WERI-Rb-1 (cell line): ENCODE data around the gene RHBDL1.

Source experiments
- DNase-seq: peaks from one replicate; pipeline ENCODE4 v3.0.0-alpha.2; 2020
- H3K27ac ChIP-seq: fragments of 250-450 bp; sonication (Bioruptor Pico); 2 replicates; pipeline ENCODE4 v1.5.1; 2020; ENCODE audit warnings: mild to moderate bottlenecking, moderate library complexity
- H3K27me3 ChIP-seq: fragments of 250-450 bp; sonication (Bioruptor Pico); 2 replicates; pipeline ENCODE4 v1.5.1; 2021; ENCODE audit warnings: mild to moderate bottlenecking, low read depth, moderate library complexity; ENCODE audit not compliant: insufficient read depth, severe bottlenecking
- H3K36me3 ChIP-seq: fragments of 250-450 bp; sonication (Bioruptor Pico); 2 replicates; pipeline ENCODE4 v1.5.1; 2020; ENCODE audit warnings: mild to moderate bottlenecking, moderate library complexity
- H3K4me3 ChIP-seq: 2 replicates; pipeline ENCODE4 v1.5.1; 2011; ENCODE audit warnings: low read depth, mild to moderate bottlenecking, control low read depth, low read length
- H3K9me3 ChIP-seq: fragments of 250-450 bp; sonication (Bioruptor Pico); 2 replicates; pipeline ENCODE4 v1.5.1; 2021; ENCODE audit warnings: mild to moderate bottlenecking, moderate library complexity; ENCODE audit not compliant: severe bottlenecking
- TF ChIP-seq, protein P1 (sequence below): IDR thresholded peaks from 2 replicates; pipeline ENCODE4 v1.5.1; 2011; ENCODE audit warnings: low read depth, mild to moderate bottlenecking, control low read depth, inconsistent platforms, low read length

The RHBDL1 gene

GRCh38 chr16:640614-641013 is 34.9 kb upstream of the RHBDL1 start:
- Histone ChIP-seq H3K27me3 (no peaks in the 10 kb centered on the region), H3K9me3 (no peaks in the 10 kb centered on the region), H3K4me3 (no peak overlapping the region; the same call in 1 of the 2 replicates), H3K27ac (no peak overlapping the region), H3K36me3 (no peaks in the 10 kb centered on the region; the same call in 1 of the 2 replicates)
- no peak for DNase-seq
- TF ChIP-seq, protein P1, sequence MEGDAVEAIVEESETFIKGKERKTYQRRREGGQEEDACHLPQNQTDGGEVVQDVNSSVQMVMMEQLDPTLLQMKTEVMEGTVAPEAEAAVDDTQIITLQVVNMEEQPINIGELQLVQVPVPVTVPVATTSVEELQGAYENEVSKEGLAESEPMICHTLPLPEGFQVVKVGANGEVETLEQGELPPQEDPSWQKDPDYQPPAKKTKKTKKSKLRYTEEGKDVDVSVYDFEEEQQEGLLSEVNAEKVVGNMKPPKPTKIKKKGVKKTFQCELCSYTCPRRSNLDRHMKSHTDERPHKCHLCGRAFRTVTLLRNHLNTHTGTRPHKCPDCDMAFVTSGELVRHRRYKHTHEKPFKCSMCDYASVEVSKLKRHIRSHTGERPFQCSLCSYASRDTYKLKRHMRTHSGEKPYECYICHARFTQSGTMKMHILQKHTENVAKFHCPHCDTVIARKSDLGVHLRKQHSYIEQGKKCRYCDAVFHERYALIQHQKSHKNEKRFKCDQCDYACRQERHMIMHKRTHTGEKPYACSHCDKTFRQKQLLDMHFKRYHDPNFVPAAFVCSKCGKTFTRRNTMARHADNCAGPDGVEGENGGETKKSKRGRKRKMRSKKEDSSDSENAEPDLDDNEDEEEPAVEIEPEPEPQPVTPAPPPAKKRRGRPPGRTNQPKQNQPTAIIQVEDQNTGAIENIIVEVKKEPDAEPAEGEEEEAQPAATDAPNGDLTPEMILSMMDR, result no peak

DNA sequence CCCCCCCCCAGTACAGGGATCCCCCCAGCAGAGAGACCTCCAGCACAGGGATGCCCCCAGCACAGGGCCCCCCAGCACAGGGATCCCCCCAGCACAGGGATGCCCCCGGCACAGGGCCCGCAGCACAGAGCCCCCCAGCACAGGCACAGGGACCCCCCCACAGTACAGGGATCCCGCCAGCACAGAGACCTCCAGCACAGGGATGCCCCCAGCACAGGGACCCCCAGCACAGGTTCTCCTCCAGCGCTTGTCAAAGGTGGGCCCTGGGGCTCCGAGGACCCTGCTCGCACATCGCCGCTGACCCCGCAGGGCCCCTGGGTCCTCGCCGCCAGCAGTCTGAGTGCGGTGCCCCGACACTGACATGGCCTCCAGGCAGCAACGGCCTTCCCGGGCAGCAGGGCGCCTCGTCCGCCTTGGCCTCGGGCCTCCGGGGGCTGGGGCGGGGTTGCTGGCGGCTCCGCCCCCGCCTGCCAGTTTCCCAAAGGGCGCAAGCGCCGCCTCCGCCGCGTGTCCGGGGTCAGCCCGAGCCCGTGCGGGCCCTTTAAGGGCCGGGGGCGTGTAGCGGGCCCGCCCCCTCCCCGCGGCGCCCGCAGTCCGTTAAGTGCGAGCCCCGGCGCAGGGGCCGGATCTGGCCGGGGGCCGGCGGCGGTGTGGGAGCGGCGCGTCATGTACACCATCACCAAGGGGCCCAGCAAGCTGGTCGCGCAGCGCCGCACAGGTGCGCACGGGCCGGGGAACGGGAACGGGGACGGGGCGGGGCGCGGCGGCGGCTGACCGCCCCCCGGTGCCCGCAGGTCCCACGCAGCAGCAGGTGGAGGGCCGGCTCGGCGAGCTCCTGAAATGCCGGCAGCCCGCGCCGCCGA is 33.9 kb upstream of the RHBDL1 start, which contains the start of gene MCRIP2:
TSS of gene MCRIP2 (plus strand) at position 503 of the 863 bp plus-strand sequence. CDS start at position 667, 164 bp downstream.
- DNase-seq, result peak; percentile 85
- TF ChIP-seq, protein P1, result no peak
- H3K27ac ChIP-seq, result peak within 1 kb of the TSS; percentile 80

GRCh38 chr16:642189-643049 is 33.1 kb upstream of the RHBDL1 start:
- Histone ChIP-seq H3K4me3 (peak overlapping the region; percentile 58), H3K27ac (peak overlapping the region; percentile 27; the same call in 1 of the 2 replicates), H3K36me3 (no peaks in the 10 kb centered on the region; the same call in 1 of the 2 replicates), H3K27me3 (no peaks in the 10 kb centered on the region), H3K9me3 (no peaks in the 10 kb centered on the region)
- DNase-seq, result peak; percentile 42
- TF ChIP-seq, protein P1, result no peak

More for the DNA sequence above, 33.9 kb upstream of the RHBDL1 start, which contains the start of gene MCRIP2:
- H3K27me3 ChIP-seq, result no peaks in the 10 kb centered on the region
- peak within 1 kb of the TSS; percentile 58 for H3K4me3 ChIP-seq
- H3K9me3 ChIP-seq, result no peaks in the 10 kb centered on the region
- no peaks in the 10 kb centered on the region; the same call in 1 of the 2 replicates for H3K36me3 ChIP-seq

GRCh38 chr16:643050-643368 is 32.5 kb upstream of the RHBDL1 start:
- Histone ChIP-seq H3K27ac (no peak overlapping the region), H3K27me3 (no peaks in the 10 kb centered on the region), H3K9me3 (no peaks in the 10 kb centered on the region), H3K36me3 (no peaks in the 10 kb centered on the region; the same call in 1 of the 2 replicates), H3K4me3 (no peak overlapping the region)
- TF ChIP-seq, protein P1, result no peak
- DNase-seq, result no peak

DNA sequence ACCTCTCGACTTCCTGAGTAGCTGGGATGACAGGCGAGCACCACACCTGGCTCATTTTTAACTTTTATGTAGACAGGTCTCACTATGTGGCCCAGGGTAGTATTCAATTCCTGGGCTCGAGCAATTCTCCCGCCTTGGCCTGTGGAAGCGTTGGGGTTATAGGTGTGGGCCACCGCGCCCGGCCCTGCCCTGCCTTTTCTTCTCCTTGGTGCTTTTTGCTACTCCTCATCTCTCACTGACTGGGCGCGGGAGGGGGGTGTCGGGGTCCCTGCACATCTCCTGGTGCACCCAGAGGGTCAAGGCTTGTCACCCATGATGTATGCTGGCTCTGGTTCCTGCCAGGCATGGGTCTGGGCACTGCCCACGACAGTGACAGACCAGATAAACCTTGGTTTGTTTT is 30.9 kb upstream of the RHBDL1 start:
- no peaks in the 10 kb centered on the region for H3K9me3 ChIP-seq
- H3K27me3 ChIP-seq, result no peaks in the 10 kb centered on the region
- TF ChIP-seq, protein P1, result no peak
- H3K4me3 ChIP-seq, result no peak overlapping the region
- H3K27ac ChIP-seq, result no peak overlapping the region
- DNase-seq, result no peak
- H3K36me3 ChIP-seq, result no peaks in the 10 kb centered on the region; the same call in 1 of the 2 replicates
